T-helper 22 cell (primary cell): Measurements from ENCODE around the gene COMT.
"Not testable (repeated sequence)": the region's sequence is repeated elsewhere in the genome, so short reads cannot be mapped to it uniquely, and the experiment has no call there.

ENCODE experiments used
- DNase-seq: peaks from one replicate; pipeline ENCODE4 v3.0.0-alpha.2; 2020; ENCODE audit warnings: low read depth

The COMT gene

DNA sequence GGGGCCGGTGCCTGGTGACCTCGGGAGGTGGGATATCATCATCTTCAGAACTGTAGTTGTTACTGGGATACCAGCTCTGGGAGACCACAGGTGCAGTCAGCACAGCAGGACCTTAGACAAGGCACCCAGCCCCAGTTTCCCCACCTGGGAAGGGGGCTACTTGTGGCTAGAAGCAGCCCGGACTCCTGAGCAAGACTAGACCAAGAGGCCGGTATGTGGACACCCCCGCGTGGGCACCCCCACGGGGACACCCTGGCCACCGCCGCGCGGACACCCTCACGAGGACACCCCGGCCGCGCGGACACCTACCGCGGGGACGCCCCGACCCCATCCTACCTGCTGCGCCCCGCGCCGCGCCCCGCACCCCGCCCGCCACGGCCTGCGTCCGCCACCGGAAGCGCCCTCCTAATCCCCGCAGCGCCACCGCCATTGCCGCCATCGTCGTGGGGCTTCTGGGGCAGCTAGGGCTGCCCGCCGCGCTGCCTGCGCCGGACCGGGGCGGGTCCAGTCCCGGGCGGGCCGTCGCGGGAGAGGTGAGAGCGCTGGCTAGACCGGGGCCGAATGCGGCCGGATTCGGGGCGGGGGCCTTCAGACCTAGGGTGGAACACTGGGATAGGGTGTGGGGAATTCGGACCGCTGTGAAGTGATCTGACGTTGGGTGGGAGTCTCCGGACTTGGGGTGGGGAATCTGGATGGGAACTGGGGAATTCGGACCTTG lies at the start of gene COMT, which contains the start of gene TXNRD2:
COMT (plus strand) TSS at position 408 of the 718 bp plus-strand sequence. CDS start 20,755 bp downstream, outside the sequence.
TXNRD2 (minus strand) TSS at position 454 of the 718 bp plus-strand sequence; CDS start at position 439, 15 bp downstream.
- peak; percentile 37 for DNase-seq

DNA sequence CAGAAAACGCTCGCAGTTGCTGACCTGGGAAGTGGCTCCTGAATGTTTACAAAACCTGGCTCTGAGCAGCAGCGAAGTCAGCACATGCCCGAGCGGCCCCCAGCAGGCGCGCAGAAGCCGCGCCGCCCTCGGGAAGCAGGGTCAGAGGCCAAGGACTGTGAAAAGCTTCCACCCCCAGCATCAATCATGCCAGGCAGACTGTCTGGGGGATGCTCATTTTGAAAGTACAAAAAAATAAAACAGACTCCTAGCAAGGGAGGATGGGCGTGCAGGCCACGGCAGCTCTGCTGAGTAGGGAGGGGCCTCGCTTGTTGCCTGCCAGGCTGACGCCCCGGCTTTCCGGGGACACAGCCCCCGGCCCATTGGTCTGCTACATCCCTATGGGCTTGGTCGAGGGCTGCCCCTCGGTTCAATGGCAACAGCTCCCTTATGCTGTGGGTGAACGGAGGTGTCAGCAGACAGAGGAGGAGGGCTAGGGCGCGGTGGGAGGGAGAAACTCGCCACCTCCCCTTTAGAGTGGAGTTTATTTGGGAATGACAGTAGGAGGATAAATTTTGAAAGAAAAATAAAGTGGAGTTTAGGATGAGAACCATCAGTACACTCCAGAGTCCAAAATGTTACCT lies 49.2 kb upstream of the COMT start:
- DNase-seq, result peak; percentile 44

DNA sequence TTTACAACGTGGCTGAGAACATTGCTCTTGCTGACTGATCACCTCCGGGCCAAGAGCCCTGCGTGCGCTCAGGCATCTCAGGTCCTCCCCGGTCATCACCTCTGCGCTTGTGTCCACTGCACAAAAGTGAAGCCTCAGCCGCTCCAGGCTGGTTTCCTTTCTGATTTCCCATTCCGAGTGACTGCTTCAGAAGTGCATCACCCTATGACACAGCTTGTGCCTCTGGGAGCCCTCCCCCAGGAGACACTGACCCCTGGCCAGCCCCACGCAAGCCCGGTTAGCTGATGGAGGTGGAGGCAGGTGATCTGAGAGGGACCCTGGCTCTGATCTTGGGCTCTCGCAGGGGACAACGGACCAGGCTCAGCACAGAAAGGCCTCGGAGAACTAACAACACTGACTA lies 48.6 kb upstream of the COMT start:
- no peak for DNase-seq

DNA sequence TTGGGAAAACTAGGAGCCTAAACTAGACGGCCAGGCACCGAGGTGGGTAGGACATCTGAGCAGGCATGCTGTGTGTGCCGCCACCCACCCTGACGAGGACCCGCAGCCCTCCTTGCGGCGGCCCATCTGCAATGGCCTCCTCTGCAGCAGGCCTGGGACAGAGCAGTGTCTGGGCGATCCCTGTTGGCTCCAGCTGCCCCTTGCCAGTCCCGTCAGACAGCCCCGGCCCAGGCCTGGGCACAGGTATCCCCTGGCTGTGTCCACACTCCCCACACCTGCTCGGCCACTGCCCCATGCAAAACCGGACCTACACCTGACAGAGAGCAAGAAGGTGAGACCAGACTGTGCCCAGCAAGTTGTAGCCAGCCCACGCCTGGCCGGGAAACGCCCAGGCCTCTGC lies 48.2 kb upstream of the COMT start:
- no peak for DNase-seq

DNA sequence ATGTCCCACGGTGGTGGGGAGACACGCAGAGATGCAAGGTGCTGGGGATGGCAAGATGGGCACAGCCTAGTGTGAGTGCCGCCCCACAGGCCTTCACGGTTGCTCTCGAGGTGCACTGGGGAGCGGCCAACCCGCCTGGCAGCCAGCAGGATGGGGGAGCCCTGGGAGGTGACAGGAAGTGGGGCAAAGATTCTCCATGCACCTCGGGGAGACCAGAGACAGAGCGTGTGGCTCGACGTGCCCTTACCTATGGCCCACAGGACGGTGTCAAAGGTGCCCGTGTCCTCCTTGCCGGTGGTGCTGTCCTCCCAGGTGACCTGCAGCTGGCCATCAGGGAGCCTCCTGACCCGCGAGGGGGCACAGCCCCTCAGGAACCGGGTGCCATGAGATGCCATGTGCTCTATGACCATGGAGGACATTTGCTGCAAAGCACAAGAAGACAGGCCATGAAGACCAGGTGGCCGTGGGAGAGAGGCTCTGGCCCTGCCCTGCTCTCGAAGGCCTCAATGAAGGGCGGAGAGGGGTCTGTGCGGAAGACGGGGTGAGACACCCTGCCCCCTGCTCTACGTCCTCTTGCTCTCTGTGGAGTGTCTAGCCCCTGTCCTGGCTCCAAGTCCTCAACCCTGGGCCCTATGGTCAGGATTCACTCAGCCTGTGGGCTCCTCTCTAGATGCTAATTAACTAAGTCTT lies 46.3 kb upstream of the COMT start:
- no peak for DNase-seq

DNA sequence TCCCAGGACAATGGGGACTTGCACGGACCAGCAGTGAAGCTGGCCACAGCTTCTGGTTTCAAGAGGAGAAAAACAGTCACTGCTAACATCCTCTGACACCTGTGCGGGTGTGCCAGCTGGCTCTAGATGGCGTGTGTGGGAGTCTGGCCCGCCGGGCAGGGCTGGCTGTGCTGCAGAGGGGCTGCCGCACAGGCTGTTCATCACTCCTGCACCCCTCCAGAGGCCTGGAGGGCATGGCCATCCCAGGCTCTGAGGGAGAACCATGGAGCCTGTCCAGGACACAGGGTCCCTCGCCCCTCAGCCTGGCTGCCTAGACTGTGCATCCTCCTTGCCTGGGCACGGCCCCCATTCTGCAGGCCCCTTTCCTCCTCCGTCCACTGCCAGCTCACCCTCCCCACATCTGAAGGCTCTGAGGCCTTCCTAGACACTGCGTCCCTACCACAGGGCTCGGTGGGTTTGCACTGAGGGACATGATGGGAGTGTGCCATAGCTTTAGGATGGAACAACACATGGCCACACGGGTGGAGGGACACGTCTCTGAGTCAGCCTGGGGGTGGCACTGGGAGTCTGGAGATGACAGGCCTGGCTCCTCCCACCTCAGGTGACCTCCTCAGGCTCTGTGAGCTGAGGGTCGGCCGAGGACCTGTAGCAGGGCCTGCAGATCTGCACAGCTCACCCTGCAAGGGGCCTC lies 44.8 kb upstream of the COMT start:
- DNase-seq, result no peak

DNA sequence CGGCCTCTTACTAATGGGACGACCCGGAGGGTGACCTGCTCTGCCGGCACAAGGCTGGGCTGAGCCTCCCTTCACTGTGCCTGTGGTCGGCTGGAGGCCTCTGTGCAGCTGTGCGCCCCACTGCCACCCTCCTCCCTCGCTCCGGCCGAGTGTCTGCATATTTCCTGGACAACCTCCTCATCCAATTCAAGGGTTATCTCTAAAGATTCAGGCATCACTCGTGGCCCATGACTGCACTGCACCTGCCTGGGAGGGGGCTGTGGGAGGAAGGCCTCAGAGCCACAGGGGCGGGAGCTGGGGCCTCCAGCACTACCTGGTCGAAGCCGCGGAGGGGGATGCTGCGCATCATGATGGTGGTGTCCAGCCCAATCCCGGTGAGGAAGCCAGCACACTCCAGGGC lies 43.8 kb upstream of the COMT start:
- DNase-seq, result no peak

DNA sequence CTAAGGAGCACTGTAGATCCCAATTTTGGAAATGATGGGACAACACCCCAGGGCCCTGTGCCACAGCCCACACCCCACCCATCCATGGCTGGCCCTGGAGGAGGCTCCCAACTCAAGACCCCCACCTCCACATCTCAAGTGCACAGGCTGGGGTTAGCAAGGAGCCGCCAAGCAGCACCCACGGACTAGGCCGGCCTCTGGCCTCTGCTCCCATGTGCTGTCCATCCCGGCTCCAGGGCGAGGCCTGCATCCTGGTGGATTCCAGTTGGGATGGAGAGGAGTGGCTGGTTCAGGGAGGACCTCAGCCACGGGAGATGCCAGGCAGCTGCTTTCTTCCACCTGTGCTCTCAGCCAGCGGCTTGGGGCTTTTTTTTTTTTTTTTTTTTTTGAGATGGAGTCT lies 43.4 kb upstream of the COMT start:
- DNase-seq, result no peak

DNA sequence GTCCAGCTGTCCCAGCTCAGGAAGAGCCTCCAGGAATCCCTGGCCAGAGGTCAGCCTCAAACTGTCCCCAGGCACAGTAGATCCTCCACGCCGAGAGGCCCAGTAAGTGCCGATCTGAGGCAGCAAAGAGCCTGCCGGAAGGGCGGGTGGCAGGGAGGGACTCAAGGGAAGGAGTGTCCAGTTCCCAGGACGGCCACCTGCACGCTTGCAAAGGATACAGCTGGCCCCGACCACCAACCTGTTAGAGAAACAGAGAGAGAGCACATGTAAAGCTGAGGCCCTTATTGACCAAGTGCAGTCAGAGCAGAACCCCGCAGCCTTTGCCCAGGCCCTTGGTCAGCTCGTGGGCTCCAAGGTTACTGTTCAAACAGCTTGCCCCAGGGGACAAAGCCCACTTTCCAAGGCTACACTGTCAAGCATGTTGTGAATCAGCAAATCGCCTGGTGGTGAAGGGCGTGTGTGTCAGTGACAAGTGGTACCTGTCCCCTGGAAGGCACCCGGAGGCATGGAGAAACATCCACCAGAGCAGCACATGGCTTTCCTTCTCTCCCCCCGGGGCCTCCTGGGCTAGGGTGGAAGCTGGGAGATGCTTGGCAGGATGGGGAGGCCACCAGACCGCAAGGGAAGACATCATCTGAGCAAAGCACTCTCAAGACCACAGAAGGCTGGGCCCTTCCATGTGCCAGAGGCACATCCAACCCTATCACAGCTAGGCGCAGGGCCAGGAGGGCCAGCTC lies 42.6 kb upstream of the COMT start:
- no peak for DNase-seq

DNA sequence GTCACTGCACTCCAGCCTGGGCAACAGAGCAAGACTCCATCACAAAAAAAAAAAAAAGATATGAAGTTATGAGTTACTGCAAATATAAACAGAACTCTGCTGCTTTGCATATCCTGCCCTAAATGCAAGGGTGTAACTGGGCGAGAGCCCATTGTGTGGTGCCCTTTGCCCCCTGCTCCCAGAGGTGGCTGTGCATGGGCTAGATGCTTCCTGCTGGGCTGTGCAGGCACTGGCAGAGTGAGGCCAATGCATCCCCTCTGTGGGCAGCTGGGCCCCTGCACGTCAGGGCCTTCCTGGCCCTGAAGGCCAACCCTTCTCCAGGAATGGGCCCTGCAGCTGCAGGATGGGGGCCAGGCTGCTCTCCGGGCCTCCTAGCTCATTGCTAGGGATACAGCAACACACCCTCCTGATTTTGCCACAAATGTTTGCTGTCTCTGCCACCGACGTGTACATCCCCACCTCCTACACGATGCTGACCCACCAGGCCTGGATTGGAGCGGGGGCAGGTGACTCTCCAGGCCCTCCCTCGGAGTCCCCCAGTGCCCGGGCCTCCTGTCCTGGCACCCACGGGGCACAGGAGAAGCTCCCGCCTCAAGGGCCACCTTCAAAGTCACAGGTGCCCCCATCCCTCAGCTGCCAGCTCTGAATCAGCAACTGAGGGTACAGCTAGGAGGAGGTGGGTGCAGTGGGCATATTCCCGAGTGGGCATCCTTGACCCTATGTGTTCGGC lies 40.7 kb upstream of the COMT start:
- no peak for DNase-seq

DNA sequence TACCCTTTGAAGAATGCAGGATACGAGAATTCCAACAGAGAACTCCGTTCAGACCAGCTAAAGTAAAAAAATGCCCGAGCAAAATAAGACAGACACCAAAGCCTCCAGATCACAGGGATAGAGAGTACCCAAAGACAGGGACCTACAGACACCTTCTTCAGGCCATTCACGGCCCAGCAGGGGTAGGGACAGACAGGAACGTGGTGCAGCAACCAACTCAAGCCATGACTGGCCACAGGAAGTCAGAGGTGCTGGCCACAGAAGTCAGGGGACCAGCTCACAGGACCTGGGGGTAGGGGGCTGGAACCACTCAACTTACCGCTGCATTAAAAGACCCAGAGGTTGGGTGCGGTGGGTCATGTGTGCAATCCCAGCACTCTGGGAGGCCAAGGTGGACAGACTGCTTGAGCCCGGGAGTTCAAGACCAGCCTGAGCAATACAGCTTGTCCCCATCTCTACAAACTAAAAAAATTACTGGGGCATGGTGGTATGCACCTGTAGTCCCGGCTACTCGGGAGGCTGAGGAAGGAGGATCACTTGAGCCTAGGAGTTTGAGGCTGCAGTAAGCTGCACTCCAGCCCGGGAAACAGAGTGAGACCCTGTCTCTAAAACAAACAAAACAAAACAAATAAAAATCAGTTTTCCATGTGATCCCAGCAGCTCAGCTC lies 39.9 kb upstream of the COMT start:
- no peak for DNase-seq

DNA sequence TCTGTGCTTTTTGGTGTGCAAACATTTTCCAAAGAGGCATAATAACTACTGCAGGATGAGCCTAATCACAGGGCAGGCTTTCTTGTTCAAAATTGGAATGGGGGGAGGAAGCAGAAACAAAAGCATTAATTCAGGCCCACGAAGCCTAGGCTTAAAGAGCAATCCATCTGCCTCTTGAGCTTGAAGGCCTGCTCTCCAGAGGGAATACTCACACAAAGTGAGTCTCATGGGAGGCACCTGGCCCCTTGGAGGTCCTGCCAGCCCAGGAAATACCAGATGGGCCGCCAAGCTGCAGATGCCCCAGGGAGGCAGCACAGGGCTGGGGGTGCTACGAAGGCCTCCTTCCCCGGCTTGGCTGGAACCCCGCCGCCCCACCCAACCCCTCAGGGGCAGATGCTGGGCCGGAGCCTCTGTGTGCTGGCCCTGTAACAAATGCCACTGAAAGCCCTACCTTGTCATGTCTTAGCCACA lies 39.3 kb upstream of the COMT start:
- DNase-seq, result no peak

DNA sequence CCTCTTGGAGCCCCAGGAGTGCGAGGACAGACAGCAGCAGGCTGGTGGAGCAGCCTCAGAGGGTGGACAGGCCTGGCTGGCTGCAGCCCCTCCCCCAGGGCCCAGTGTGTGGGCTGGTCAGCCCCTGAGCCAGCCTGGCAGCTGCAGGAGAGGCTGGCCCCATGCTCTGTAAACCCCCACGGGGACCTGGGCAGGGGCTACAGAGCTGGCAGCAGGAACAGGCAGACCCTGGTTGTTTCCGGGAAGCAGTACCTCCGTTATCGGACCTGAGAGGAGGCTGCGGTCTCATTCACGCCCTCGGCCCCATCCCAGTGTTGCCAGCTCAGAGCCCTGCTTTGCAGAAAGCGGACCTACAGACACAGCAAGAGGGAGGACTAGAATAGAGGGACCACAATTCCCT lies 38.5 kb upstream of the COMT start:
- no peak for DNase-seq

DNA sequence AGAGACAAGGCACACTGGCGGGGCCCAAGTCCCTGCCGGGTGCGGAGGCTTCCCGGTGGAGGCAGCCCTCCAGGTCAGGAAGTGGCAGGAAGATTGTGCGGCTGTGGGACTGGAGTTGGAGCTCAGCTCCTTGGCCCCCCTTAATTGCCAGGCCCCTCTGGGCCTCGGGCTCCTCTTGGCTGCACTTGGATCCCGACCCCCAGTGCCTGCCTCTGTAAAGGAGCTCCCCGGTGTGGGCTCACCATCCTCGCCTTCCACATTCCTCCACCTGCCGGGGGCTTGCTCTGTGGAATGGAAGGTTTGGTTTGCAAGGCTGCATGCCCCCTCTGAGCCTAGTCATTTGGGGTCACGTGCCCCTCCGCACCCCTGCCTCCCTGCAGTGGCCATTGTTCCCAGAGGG lies 38.1 kb upstream of the COMT start:
- no peak for DNase-seq

DNA sequence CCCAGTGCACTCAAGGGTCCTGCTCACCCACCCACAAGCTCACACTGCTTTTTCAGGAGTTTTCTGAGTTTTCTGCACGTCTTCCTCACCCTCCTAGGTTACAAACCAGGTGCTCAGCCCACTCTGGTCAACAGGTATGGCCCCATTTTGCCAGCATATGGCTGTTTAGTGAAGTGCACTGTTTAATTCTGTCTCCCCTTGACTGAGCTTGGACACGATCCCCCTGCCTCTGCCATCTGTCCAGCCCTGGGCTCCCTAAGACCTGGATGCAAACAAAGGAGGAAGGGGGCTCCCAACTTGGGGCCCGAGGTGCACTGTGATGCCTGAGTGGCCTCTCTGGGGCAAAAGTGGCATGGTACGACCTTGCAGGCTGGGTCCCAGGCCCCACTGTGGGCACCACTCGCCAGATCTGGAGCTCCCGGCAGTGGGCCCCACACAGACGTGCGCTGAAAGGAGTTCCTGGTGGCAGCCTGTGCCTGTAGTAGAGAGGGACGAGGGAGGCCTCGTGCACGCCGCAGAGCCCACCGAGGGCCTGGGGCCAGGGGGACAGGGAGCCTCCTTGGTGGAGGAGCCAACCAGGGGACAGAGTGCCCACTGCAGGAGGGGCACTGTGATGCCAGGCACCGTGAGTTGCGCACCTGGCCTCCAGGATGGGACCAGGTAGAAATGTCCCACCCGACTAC lies 37.3 kb upstream of the COMT start:
- no peak for DNase-seq

DNA sequence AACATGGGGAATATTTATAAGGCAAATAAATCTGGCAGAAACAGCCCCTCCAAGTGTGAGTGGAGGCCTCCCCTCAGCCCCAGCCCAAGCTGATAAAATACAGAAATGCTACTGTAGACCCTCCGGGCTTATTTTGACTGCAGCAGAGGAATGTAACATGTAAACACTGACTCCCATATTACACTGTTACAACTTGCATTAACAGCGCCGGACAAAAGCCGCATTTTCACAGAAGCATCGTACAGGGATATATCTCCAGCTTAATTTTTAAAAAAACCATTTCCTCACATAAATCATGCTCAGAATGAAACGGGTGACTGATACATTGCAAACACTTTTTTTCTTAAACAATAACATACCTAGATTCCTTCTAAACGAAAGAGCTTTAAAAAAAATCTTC lies 36.6 kb upstream of the COMT start:
- no peak for DNase-seq

DNA sequence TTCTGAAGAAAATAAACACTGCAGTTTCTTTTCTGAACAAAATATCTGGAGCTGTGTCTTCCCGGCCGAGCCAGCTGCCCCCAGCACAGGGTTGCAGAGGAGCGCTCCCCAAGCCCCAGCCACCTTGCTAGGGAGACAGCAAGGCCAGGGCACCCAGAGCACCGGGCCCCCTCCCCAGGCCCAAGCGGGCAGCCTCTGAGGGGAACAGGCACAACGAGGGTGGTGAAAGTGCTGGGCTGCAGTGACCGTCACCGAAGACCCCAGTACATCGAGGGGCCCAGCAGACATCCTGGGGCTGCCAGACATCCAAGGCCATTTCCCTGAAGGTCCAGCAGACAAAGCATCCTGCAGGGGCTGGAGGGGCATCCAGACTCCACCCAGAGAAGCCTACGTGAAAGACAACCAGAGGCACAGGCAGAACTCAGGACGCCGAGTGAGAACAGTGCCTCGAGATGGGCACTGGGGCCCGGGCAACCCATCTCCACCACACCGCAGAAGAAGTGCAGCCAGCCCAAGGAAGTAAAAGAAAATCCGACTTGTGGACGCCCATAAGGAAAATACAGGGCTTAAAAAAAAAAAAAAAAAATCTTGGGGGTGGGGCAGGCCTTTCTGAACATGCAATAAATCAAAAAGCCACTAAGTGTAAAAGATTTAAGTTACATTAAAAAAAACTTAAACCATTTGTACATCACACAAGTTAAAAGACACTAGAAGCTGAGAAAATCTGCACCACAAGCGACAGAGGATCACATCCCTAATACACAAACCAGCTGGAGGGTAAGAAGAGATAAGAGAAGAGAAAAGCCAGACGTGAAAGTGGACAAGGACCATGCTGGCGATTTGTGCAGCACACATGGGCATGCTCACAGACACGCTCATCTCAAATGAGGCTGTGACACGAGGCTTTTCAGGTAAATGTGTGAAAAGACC lies 36.0 kb upstream of the COMT start:
- DNase-seq, result no peak

DNA sequence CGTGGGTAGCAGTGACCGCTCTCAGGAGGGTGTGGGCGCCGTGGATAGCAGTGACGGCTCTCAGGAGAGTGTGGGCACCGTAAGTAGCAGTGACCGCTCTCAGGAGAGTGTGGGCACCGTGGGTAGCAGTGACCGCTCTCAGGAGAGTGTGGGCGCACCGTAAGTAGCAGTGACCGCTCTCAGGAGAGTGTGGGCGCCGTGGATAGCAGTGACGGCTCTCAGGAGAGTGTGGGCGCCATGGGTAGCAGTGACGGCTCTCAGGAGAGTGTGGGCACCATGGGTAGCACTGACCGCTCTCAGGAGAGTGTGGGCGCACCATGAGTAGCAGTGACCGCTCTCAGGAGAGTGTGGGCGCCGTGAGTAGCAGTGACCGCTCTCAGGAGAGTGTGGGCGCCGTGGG lies 34.7 kb upstream of the COMT start:
- DNase-seq, result not testable (repeated sequence)

DNA sequence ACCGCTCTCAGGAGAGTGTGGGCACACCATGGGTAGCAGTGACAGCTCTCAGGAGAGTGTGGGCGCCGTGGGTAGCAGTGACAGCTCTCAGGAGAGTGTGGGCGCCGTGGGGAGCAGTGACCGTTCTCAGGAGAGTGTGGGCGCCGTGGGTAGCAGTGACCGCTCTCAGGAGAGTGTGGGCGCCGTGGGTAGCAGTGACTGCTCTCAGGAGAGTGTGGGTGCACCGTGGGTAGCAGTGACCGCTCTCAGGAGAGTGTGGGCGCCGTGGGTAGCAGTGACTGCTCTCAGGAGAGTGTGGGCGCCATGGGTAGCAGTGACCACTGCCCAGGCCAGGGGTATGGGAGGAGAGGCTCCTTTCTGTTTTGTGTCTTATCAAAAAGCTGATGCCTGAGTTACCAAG lies 33.7 kb upstream of the COMT start:
- DNase-seq, result not testable (repeated sequence)
